GM18870 (cell line): ENCODE measurements around the gene MYO1E.

Source experiments
- ATAC-seq: cut with Tn5 transposase; IDR thresholded peaks from one replicate; pipeline ENCODE4 v1.9.1; 2021; ENCODE audit warnings: moderate library complexity; ENCODE audit not compliant: unreplicated experiment

The MYO1E gene

DNA sequence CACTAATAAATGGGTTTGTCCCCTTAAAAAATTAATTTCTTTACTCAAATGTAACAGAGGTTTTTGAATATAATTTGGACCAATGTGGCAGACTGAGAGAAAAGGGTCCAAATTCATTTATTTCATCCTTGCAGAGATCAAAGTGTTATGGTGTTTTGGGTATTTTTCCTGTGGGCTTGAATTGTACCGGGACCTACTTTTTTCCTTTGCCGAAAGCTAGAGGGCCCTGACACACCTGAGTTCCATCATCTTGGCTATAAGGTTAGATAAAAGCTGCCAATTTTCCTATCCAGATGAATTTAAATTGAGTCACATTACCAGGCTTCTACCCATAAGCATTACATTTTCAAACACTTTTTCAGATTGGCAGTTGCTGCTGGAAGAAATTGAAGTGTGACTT, 266.8 kb downstream of the MYO1E start:
- ATAC-seq = no peak

- peak; percentile 90 for ATAC-seq
These were observed 267.5 kb downstream of the MYO1E start, which contains the start of gene CCNB2 for GRCh38 chr15:59104912-59105732. Gene CCNB2, plus strand, starts transcription at chr15:59105146. Its CDS starts 123 bp downstream, at chr15:59105269.

GRCh38 chr15:59104602-59104911, 268.1 kb downstream of the MYO1E start:
- ATAC-seq = no peak

DNA sequence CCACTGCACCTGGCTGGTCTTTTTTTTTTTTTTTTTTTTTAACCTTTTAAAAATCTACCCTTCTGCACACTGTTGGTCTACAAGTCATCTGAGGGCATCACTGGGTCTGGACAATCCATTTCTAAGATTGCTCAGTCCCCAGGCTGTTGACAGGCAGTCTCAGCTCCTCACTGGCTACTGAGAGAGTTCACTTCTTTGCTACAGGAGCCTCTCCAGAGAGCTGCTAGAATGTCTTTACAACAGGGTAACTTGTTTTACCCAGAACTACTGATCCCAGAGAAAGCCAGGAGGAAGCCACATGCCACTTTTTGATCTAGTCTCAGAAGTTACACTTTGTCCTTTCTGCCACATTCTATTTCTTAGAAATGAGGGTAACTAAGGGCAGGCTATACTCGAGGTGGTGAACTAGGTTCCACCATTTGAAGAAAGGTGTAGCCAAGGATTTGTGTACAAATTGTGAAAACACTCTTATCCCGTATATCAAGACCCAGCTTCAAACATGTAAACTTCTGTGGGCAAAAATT, 273.4 kb downstream of the MYO1E start:
- ATAC-seq = no peak

GRCh38 chr15:59096429-59096828, 276.2 kb downstream of the MYO1E start:
- no peak for ATAC-seq

DNA sequence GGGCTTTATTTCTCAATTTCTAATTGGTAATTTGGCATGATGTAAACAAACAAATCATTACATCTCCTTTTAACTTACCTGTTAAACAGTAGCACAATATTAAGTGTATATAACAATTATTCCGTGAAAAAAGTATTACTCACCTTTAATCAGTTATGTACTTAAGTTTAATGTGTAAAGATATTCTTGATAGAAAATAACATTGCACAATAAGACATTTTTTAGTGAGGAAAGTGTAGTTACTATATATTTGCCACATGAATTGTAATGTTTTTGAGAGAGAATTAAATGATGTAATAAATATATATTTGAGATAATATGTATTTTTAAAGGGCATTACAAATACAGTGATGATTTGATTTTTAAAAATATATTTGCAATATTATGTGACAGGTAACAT, 278.6 kb downstream of the MYO1E start:
- no peak for ATAC-seq

GRCh38 chr15:59087731-59088130, 284.9 kb downstream of the MYO1E start:
- ATAC-seq = no peak
